Measurements from ENCODE around the gene PAOX. TPM values are rescaled to one million over a fixed set of nuclear protein-coding genes. Genes with fewer than 3 reads are reported as not detected.

The PAOX gene
- total and polyA plus RNA-seq, 9 of the 15 experiments (the other 6 are each of a cell fraction or from before 2014, with no cell fraction given), result 0.80 to 6.4 (median 2.6) TPM

- peak; percentile 83 for TF ChIP-seq ARID4B (CRISPR knock-in tag; IDR thresholded peaks at IDR 0.05)
- TF ChIP-seq MAX (CRISPR knock-in tag; IDR thresholded peaks at IDR 0.05), result peak; percentile 99
- TF ChIP-seq HMBOX1 (IDR thresholded peaks at IDR 0.05), result no peak
- no peak for TF ChIP-seq DLX4 (CRISPR knock-in tag; IDR thresholded peaks at IDR 0.05)
- TF ChIP-seq RERE (CRISPR knock-in tag; IDR thresholded peaks at IDR 0.05; ENCODE audit: borderline replicate concordance), result 0 out of 2 replicates have a peak, but pooled peaks have one; percentile 39
- no peak for TF ChIP-seq NR2F6 (CRISPR knock-in tag; IDR thresholded peaks at IDR 0.05)
- TF ChIP-seq TAF9B (IDR thresholded peaks at IDR 0.05; ENCODE audit: partially characterized antibody), result no peak
- peak; percentile 87 for TF ChIP-seq CREM (IDR thresholded peaks at IDR 0.05; ENCODE audit: low read depth)
- peak; percentile 24; the same call in 1 of the 2 replicates for TF ChIP-seq AFF4 (CRISPR knock-in tag; IDR thresholded peaks at IDR 0.05)
- TF ChIP-seq KAT7 (CRISPR knock-in tag; IDR thresholded peaks at IDR 0.05; ENCODE audit: borderline replicate concordance), result no peak
These were observed 15.1 kb downstream of the PAOX start, which contains the start of gene MTG1 (continued) for GRCh38 chr10:133394064-133394663.

Data from K562 (cell line).